Osteocyte (in vitro differentiated cells): Measurements from ENCODE around the gene GDAP2. TPM values are rescaled to one million over a fixed set of nuclear protein-coding genes. Genes with fewer than 3 reads are reported as not detected.

Experiments used
- DNase-seq: peaks from one replicate; pipeline ENCODE4 v3.0.0; 2021; ENCODE audit warnings: mixed read lengths; ENCODE audit not compliant: unreplicated experiment; ENCODE audit errors: extremely low spot score
- H3K27ac Mint-ChIP-seq: one replicate; pipeline ENCODE4 v1.8.0; 2021; ENCODE audit warnings: mild to moderate bottlenecking, mixed read lengths; ENCODE audit not compliant: unreplicated experiment
- H3K27me3 Mint-ChIP-seq: one replicate; pipeline ENCODE4 v1.8.0; 2021; ENCODE audit warnings: mixed read lengths; ENCODE audit not compliant: unreplicated experiment
- H3K36me3 Mint-ChIP-seq: one replicate; pipeline ENCODE4 v1.8.0; 2021; ENCODE audit warnings: mixed read lengths; ENCODE audit not compliant: unreplicated experiment
- H3K4me1 Mint-ChIP-seq: one replicate; pipeline ENCODE4 v1.8.0; 2021; ENCODE audit warnings: mixed read lengths; ENCODE audit not compliant: unreplicated experiment
- H3K4me3 Mint-ChIP-seq: one replicate; pipeline ENCODE4 v1.8.0; 2021; ENCODE audit warnings: mild to moderate bottlenecking, moderate library complexity, mixed read lengths; ENCODE audit not compliant: unreplicated experiment
- H3K9me3 Mint-ChIP-seq: one replicate; pipeline ENCODE4 v1.8.0; 2021; ENCODE audit warnings: mixed read lengths; ENCODE audit not compliant: unreplicated experiment
- total RNA-seq: library from RNA; stranded (reverse); gene quantifications from 2 replicates; pipeline ENCODE4 v1.2.1, GENCODE V29; 2021
- TF ChIP-seq, protein P1 (sequence below): fragments of 200-600 bp; sonication (generic); IDR thresholded peaks from 2 replicates; pipeline ENCODE4 v1.5.0; 2021; ENCODE audit warnings: antibody characterized with exemption, mild to moderate bottlenecking, moderate library complexity

The GDAP2 gene
- total RNA-seq, 1 donor from 2014 or later: 22.9 TPM

DNA sequence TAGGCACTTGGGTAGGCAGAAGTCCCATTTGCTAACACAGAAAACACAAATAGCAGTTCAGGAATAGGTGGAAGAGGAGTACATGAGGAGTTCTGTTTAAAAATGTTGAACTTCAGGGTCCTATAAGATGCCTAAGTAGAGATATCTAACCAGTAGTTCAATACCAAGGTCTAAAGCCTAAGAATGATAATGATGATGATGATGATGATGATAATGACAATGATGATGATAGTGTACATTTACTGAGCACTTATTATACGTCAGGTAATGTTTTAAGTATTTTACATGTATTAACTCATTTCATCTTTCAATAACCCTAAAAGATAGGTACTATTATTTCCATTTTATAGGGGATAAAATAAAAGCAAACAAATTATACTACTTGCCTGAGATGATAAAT, 50.1 kb downstream of the GDAP2 start:
- Mint-ChIP-seq H3K36me3 (peaks cover 58% of the 10 kb centered on the region), H3K9me3 (peaks cover 5% of the 10 kb centered on the region), H3K4me1 (no peaks in the 10 kb centered on the region), H3K4me3 (no peak overlapping the region), H3K27ac (no peak overlapping the region), H3K27me3 (no peaks in the 10 kb centered on the region)
- TF ChIP-seq, protein P1, sequence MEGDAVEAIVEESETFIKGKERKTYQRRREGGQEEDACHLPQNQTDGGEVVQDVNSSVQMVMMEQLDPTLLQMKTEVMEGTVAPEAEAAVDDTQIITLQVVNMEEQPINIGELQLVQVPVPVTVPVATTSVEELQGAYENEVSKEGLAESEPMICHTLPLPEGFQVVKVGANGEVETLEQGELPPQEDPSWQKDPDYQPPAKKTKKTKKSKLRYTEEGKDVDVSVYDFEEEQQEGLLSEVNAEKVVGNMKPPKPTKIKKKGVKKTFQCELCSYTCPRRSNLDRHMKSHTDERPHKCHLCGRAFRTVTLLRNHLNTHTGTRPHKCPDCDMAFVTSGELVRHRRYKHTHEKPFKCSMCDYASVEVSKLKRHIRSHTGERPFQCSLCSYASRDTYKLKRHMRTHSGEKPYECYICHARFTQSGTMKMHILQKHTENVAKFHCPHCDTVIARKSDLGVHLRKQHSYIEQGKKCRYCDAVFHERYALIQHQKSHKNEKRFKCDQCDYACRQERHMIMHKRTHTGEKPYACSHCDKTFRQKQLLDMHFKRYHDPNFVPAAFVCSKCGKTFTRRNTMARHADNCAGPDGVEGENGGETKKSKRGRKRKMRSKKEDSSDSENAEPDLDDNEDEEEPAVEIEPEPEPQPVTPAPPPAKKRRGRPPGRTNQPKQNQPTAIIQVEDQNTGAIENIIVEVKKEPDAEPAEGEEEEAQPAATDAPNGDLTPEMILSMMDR: no peak
- DNase-seq: no peak

DNA sequence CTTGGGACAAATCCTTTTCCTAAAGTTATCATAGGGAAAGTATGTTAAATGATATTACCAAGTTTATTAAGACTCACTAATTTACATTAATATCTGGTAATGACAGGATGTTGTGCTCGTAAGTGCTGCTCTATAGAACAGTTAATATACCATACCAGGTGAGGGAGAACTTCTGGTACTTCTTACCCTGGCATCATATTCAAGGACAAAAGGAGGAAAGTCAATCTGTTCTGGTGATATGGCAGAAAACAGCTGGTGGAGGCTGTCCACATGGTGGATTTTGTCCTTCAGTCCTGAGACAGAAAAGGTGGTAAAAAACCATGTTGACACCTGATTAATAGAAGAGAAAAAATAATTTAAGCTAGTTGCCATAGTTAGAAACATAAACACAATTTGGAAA, 51.6 kb downstream of the GDAP2 start:
- TF ChIP-seq, protein P1: no peak
- H3K27me3 Mint-ChIP-seq: no peaks in the 10 kb centered on the region
- peaks cover 11% of the 10 kb centered on the region for H3K9me3 Mint-ChIP-seq
- DNase-seq: no peak
- H3K4me3 Mint-ChIP-seq: no peak overlapping the region
- H3K27ac Mint-ChIP-seq: no peak overlapping the region
- no peaks in the 10 kb centered on the region for H3K4me1 Mint-ChIP-seq
- peaks cover 68% of the 10 kb centered on the region for H3K36me3 Mint-ChIP-seq

DNA sequence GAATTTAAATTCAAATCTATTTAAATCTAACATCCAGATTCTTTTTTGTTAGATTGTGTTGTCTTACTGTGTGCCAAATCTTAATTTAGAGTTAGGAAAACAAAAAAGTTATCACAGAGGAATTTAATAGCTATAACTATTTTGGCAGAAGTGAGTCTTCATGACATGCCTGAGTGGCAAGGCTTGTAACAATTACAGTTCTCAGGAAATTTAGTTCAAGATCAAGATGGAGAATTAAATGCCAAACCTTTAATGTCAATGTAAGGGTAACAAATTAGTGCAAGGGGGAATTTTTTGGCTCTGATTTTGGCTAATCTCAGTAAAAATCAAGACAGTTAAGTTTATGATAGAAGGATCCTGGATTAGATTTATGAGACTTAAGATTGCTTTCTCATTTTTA, 58.4 kb downstream of the GDAP2 start:
- H3K36me3 Mint-ChIP-seq: peaks cover 81% of the 10 kb centered on the region
- H3K27me3 Mint-ChIP-seq: no peaks in the 10 kb centered on the region
- H3K4me3 Mint-ChIP-seq: no peak overlapping the region
- no peaks in the 10 kb centered on the region for H3K4me1 Mint-ChIP-seq
- H3K9me3 Mint-ChIP-seq: peaks cover 11% of the 10 kb centered on the region
- H3K27ac Mint-ChIP-seq: no peak overlapping the region
- no peak for DNase-seq
- TF ChIP-seq, protein P1: no peak

DNA sequence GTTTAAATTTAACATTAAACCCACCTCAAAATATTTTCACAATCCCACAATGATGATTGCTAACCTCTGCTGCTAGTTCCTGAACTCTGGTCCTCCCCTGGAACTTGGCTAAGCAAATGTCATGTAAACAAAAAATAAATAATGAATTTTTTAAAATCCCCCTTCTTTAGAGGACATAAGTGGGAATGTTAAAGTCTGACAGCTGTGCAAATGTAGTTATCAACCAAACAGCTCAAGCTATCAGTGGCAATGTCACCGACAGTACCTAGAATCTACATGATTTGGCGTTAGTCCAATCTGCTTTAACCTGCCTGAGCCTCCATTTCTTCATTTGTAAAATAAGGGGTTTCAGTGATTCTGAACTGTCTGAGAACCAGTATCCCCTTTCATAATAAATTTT, 67.7 kb downstream of the GDAP2 start:
- Mint-ChIP-seq H3K36me3 (peaks cover 25% of the 10 kb centered on the region), H3K4me3 (no peak overlapping the region), H3K4me1 (no peaks in the 10 kb centered on the region), H3K9me3 (no peaks in the 10 kb centered on the region), H3K27me3 (no peaks in the 10 kb centered on the region), H3K27ac (no peak overlapping the region)
- no peak for DNase-seq
- TF ChIP-seq, protein P1: no peak

DNA sequence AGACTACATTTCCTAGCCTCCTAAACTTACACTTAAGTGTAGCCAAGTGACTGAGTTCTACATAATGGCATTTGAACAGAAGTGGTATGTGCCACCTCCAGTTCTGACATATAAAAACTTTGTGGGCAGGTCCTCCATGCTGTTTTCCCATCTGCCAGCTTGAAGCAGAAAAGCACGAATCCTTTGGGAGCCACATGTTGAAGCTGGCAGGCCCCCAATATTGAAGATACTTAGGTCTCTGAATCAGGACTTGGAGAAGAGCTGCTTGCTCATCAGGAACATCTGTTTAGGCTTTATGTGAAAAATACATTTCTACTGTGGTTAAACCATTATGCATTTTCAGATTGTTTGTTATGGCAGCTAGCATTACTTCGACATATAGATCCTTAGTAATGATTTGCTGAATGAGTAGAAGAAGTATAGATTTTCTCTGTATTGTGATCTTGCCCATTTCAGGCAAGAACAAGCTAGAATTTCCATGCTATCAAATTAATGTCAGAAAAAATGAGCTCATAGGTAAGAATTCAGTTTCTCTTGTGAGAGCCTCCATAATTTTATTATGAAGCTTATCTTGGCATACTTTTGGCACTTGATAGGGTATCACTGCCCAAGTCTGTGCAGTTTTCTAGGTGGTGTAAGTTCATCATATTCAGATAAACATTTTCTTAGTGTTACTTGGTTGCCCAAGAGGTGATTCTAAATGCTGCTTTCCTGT, 68.4 kb downstream of the GDAP2 start:
- H3K27ac Mint-ChIP-seq: no peak overlapping the region
- DNase-seq: no peak

More for the DNA sequence above, 68.4 kb downstream of the GDAP2 start:
- Mint-ChIP-seq H3K36me3 (peaks cover 19% of the 10 kb centered on the region), H3K4me1 (no peaks in the 10 kb centered on the region), H3K9me3 (no peaks in the 10 kb centered on the region), H3K27me3 (no peaks in the 10 kb centered on the region), H3K4me3 (no peak overlapping the region)
- TF ChIP-seq, protein P1: no peak
